ENCODE results near the gene OR4N2.
"Not testable (repeated sequence)": the region's sequence is repeated elsewhere in the genome, so short reads cannot be mapped to it uniquely, and the experiment has no call there.

OR4N2 gene

DNA sequence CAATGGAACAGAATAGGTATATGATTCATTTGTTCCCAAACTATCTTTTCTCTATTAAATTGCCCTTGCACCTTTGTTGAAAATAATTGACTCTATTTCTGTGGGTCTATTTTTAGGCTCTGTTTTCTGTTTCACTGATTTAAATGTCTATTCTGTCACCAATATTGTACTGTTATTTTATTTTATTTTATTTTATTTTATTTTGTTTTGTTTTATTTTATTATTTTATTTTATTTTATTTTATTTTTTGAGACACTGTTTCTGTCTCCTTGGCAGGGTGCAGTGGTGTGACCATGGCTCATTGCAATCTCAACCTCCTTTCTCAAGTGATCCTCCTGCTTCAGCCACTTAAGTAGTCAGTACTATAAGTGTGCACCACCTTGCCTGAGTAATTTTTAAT lies 34.9 kb downstream of the OR4N2 start:
- DNase-seq: no peak

DNA sequence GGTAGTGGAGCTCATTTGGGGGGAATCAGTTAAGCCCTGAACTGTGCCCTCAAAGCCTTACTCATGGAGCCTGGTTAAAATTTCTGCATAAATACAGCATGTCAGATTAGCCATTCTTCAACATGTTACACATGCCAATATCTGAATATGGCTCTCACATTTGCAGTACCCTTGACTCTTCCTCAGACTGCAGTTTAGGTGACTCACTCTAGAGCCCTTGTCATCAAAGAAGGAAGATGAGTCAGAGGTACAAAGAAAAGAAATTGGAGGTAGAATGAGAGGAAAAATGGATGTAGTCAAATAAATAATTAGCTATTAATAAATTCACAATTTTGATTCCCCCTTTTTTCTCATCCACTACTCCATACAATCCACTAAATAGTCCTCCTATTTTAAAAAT lies 47.8 kb downstream of the OR4N2 start:
- no peak for DNase-seq

DNA sequence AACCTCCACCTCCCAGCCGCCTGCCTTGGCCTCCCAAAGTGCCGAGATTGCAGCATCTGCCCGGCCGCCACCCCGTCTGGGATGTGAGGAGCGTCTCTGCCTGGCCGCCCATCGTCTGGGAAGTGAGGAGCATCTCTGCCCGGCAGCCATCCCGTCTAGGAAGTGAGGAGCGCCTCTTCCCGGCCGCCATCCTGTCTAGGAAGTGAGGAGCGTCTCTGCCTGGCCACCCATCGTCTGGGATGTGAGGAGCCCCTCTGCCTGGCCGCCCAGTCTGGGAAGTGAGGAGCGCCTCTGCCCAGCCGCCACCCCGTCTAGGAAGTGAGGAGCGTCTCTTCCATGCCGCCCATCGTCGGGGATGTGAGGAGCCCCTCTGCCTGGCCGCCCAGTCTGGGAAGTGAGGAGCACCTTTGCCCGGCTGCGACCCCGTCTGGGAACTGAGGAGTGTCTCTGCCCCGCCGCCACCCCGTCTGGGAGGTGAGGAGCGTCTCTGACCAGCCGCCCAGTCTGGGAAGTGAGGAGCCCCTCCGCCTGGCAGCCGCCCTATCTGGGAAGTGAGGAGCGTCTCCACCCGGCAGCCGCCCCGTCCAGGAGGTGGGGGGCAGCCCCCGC lies 62.6 kb downstream of the OR4N2 start:
- DNase-seq: not testable (repeated sequence)

DNA sequence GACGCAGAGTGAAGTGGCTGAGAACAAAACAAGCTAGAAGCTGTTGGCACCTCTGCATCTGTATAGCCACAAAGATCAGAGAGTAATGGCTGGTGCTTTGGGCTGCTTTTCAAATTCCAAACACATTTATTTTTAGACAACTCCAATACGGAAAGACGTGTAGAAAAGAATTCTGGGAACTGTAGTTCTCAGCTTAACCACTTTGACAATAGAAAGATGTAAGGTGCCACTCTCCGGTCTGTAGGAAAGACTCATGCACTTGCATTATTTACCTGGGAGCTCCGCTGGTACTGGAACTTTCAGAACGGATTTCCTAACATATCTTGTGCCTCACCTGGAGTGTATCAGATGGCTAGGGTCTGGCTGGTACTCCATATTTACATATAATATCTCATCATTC lies 69.6 kb downstream of the OR4N2 start:
- no peak for DNase-seq

DNA sequence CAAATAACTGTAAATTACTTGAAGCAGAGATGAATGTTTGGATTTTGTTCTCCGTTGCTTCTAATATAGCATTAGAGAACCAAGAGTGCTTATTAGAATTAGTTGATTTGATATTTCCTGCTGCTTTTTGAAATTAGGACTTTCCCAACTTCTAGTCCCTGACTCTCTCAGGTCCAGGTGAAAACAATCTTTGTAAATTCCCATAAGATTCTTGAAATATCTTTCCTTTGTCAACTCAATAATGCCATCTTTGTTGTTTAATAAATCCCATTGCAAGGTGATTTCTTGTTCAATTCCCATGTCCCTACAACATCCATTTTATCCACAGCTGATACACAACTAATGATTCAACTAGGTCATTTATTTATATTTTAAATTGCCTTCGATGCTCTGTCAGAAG lies 71.3 kb downstream of the OR4N2 start, which contains the start of gene OR4K2:
Gene OR4K2 (plus strand): TSS at position 301 of the 400 bp plus-strand sequence. CDS start 1,126 bp downstream, outside the sequence.
- no peak for DNase-seq

DNA sequence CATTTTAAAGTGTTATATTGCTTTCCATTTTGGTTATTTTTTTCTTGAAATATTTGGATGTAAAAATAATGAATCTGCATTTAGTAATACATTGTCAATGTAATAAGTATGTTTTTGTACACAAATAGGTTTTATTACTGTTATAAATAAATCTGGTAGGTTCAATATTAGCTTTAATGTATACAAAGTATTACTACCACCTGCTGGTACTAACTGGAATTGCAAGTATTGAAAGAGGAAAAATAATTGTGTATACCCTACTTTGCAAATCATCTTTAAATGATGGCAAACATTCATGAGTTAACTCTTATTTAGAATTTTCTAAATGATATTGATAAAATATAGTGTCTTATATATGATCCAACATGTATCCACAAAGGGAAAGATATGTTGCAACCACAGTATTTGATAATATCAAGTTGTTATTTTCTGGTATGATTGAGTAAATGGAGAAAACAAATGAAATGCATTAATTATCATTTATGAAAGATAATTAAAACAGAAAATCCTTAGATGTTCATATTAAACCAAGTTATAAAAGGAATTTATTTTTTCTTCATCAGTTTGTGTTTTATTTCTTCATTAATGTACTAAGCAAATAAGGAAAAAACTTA lies 74.6 kb downstream of the OR4N2 start:
- DNase-seq: peak; percentile 25

Measured in activated CD4-positive, alpha-beta T cell treated with anti-CD3 and anti-CD28 coated beads, Interleukin-2, amount 50 U/mL, for 16 hours (primary cell).